T-helper 2 cell (primary cell): ENCODE measurements around the gene CD44.
A peak's percentile ranks its signal among the peaks of the same experiment; 100 is the strongest.

Experiments used
- DNase-seq, 5 experiments: peaks; one replicate each; pipeline versions ENCODE4 v3.0.0 to v3.0.0-alpha.2; 2012 to 2022

CD44 gene

DNA sequence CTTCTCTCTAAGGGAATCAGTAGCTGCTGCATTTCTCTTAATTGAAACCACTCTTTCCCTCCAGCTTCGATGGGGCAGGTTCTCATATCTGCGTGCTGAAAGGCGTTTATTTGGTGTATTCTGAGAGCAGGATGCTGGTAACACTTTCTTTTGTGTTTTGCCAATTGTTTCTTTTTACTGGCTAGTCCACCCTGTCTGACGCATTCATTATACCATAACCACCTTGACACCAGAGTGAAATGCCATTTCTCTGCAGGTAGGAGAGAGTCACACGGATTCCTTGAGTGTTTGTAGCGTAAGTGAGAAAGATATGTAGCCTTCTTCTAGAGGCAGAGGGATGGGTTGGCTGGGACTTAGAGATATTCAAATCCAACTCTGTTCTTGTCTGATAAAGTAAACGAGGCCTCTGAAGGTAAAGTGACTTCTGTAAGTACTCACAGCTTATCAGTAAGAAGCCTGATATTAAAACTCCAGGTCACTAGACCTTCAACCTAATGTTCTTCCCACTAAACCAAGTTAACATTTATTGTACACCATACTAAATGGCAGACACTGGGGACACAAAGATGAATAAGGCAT is 21.4 kb downstream of the CD44 start:
- DNase-seq: peak in 2 of 5 experiments; percentile 62 to 63

DNA sequence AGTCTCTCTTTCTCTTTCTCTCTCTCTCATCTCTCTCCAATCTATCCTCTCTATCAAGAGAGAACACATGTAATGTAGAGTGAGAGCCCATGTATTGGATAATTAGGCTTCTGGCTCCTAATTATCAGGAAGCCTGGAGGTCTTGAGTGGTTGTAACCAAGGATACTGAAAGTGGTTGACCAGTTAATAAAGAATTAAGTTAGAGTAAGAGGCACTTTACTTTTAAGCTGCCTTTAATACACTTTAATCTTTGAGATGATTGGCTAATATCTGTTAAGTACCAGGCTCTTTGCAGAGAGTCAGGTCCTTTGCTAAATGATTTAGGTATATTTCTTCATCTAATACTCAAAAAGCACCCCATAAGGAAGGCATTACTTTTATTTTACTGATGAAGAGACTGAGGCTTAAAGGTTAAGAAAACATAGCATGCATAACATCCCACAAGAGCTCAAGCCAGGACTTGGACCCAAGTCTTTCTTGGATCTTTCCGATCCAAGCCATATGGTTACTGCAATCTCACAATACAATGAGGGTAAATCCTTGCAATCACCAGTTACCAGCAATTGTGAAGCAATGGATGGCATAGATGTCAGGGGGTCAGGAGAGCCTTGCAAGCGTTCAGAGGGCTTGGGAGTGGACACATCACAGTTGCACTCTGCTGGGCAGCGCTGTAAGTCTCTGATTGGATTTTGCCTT is 22.1 kb downstream of the CD44 start:
- DNase-seq: no peak

DNA sequence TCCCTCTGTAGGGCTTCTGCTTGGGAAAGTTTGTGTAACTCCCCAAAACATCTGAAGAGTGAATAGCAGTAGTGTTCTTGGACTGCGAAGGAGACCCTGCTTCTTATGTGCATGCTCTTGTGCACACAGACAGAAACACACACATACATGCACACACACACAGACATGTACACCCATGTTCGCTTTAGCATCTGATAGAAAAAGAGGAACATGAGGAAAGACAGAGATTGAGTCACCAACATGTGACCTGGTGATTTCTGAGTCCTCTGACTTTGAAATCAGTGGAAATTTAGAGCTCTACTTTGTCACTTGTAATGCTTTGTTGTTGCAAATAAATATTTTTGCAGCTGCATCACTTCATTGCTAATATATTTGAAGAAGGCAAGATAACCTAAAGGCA is 23.8 kb downstream of the CD44 start:
- no peak for DNase-seq

DNA sequence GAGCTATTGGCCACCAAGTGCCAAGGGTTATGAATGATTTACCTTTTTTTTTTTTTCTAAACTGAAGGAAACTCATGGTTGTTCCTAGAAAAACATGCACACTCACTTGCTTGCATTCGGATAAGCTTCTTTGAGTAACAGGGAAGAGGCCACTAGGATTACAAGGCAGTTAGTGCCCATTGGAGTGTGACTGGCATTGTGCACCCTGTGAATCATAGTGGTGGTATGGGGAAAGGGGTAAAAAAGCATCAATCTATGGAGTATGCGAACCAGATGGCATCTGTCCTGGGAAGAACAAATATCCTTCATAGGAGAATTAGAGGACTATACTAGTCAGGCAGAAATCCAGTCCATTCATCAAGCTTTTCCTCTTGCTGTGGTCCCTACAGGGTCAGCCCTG is 24.2 kb downstream of the CD44 start:
- no peak for DNase-seq

DNA sequence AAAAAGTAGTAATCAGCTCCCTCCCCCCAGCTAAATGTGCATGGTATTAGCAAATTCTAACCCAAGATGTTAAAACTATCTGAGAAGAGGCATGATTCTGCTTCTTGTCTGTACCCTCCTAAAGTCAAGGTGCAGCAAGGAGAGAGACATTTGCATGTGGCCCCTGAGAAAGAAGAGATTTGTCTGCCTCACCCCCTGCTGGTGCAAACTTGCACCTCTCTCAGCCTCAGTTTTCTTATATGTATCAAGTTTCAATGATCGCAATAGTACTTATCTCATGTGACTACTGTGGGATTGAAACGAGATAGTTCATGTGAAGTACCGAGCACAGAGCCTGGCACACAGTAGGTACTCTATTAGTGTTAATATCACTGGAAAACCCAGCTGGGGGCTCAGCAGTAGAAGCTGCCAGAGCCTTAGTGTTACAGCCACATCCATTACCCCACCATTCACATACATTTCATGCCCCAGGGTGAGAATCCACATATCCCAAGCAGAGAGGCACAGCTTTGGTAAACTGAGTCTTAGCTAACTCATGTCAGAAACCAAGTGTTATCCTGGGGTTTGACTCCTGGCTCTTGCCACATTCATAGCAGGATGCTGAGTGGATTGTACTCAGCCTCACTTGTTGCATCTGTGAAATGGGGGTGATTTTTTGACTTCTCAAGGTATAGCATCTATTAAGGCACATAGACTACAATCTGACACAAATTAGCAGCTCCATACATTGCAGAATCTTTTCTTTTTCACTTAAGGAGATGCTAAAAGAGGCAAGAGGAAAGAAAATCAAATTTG is 24.9 kb downstream of the CD44 start:
- DNase-seq: peak in 3 of 5 experiments; percentile 31 to 84 (median 36)

DNA sequence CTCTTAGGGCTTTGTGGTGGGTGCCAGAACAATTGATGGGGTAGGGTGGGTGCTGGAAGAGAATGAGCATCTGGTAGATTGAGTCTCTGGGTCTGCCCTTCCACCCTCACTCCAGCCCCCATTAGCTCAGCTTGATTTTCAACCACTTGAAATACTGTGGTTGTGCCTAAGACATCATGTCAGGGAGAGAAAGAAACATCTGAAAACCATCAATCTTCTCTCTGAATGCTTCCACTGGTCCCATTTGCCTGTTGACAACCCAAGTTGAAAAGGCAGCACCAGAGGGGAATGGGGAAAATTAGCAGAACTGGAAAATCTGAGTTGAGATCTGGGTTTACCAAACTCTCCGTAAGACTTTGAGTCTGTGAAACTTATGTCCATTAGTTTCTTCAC is 26.1 kb downstream of the CD44 start:
- DNase-seq: no peak

DNA sequence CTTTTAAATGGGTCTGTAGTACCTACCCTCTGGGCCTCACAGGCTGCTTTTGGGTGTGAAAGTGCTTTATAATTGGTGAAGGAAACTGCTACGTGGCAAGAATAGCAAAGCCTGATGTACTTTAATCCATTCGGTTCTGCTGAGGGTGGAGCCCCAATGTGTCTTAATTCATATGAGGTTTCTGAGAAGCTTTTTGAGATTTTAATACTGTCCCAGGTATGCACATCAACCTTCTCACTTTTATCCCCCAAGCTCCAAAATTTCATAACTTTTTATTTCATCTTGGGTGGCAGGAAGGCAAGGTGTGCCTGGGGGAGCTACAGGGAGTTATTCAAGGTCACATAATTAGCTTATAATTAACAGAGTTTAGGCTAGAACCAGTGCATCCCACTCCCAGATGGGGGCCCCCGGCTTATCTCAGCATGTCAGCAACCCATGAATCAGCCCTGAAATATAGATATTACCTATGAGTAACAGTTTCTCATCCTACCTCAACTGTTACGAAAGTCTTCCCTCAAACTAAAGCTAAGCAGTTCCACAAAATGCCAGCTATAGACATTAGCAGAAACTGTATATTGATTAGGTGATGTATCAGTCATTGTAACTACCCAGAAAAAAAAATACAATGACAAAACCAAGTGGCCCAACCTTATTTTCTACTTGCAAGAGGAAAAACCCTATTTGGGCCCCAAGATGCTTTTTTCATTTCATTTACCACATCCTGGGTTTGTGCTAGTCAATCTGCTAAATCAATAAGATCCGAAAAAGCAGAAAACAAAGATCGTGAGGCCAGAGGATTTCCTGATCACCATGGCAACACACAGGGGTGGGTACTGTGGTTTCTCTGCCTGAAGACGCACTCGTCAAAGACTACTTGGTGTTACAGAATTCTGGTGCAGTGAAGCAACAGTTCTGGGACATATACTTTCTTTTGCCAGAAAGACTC is 26.7 kb downstream of the CD44 start:
- peak; percentile 53 to 99 (median 84) for DNase-seq

DNA sequence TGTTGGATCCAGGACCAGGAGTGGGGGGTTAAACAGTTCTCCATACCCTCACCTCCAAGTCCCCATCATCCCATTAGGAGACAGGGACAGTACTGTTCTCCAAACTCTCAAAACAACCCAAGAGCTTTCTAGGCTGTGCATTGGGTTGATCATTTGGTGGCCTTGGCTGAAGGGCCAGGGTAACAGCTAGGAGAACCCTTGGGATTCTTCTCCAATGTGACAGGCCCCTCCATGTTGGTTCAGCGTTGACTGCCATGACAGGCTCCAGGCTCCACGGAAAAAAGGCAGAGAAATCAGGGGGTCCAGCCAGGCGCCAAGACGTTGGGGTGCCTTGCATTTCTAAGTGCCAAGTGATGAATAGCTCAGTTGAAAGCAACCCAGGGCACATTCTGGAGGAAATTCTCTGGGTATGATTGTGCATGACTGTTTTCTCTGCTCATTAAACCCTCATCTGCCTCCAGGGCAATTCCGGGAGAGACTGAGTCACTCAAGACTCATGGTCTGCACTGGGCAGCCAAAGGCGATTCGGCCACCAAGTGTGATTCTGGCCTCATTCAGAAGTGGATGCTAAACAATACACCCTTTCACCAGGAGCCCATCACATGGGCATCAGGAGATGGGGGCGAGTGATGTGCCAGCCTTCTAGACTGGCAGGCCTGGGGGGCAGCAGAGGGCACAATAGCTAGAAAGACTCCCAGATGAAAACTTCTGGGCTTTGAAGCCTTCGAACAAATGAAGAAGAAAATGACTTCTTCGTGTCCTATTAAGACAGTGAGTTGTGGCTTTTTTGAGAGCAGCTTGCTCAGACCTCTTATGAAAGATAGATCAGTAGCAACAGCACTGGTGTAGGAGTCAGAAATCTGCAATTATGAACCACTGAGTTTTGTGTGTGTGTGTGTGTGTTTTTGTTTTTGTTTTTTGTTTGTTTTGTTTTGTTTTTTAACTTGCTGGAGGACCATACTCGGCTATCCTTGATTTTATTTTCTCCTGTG is 27.7 kb downstream of the CD44 start:
- peak in 1 of 5 experiments; percentile 73 for DNase-seq

DNA sequence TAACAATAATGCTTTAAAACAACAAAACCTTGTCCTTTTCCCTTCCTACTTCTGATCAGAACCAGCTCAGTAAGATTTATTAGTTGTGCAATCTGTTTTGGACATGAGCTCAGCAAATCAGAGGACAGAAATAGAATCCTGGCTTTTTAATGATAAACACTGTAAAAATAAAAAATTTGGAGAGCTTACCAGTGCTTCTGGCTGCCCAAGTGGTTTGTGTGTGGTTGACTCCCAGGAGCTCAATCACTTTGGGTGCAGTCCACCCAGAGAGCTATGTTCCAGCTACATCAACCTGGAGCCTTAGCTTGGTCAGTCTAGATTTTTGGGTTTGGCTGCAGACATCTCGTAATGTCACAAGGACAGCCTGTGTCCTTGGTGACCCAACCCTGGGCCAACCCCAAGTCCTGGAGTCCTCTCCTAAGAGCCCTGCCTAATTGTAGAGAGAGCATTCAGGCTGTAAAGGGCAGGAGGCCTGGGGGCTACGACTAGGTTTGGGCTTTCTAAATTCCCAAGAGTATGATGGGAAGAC is 28.5 kb downstream of the CD44 start:
- no peak for DNase-seq

DNA sequence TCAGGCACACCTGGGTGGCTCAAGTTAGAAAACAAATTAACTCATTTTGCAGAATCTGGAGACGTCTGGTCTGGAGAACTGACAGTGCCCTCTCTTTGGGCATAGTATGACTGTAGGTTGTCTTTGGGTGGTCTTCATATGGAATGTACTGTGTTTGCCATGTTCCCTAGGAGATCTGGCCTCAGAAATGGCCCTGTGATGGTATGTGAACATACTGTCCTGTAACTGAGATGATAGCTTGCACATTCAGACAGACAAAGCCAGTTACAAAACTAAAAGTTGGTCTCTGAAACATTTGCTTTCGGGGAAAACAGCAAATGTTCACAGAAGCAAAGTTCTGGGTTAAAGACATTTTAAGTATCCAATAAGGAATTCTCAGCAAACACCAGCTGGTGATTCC is 29.7 kb downstream of the CD44 start:
- no peak for DNase-seq

DNA sequence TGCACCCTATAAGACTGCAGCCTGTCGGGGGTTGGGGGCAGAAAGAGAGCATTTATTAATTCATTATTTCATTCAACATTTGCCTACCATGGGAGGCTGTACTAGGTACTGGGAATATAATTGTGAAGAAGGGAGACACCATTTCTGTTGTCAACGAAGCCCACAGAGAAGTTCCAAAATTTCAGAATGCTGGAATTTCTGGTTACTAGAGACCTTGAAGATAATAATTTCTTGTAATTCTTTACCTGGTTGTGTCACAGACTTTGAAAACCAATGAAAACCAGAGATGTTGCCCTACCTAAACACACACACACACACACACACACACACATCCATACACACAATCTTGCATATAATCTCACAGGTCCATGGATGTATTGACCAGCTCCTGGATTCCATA is 30.1 kb downstream of the CD44 start:
- DNase-seq: no peak

DNA sequence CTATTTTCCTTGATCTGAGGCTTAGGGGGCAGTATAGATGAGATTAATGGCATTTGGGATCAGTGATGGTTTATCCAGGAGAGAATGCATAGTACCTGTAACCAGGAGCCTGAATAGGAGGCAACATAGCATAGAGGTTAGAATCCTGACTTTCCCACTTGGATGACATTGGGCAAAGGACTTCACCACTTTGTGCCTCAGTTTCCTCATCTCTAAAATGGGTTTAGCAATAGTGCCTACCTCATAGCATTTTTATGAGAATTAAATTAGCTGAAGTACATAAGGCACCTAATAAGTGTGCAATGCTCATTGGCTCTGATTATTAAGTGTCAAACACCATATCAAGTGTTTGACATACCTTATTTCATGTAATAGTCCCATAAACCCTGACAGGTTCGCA is 30.8 kb downstream of the CD44 start:
- DNase-seq: no peak

DNA sequence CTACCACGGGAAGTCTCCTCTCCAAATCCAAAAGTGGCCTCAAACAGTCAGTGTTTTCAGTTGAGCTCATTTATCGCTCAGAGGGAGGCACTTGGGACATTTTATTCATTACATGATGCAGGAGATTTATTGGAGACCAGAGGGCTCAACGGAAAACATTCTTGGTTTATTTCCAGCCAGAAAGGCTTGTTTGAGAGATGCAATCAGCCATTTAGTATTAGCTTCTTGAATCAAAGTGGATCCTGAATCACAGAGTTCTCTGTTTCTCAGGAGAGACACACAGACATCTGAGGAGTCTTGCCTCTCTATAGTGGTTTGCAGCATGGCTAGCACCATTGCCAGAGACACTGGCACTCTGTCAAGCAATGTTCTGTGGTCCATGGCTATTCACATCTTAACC is 31.5 kb downstream of the CD44 start:
- DNase-seq: no peak

DNA sequence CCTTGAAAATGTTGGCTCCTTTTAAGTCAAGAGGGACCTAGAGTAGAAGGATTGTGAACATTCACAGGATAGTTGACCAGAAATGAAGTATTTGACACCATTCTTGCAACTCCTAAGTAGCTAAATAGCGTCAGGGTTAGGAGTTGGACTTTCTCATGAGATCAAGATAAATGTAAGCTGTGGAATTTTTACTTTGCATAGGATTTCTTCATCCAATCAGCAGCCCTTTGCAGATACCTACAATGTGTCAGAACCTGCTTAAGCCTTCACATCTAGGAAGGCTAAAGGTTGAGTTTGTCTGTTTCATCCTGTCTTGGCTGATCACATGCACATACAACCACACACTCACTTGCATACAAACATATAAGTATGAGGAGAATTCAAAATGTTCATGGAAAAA is 32.3 kb downstream of the CD44 start:
- no peak for DNase-seq

DNA sequence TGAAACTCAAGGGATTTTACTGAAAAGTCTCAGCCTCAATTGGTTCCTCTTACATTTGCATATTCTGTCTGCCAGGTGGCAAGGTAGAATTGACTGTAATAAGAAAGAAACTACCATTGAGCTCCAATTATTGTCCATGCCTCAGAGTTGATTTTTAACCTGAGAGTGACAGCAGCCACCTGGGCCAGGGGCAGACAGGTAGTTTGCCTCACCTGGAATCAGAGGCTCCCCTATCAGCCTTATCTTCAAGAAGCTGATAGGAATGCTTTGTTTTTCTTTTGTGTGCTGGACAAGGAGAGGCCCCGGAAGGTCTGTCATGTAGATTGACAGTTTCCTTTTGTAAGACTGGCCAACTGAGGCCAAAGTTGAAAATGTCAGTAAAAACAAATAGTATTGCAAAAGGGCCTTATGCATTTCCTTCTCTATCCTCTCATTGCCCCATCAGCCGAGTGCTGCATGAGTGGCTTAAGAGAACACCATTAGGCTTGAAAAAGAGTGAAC is 34.1 kb downstream of the CD44 start:
- DNase-seq: no peak

DNA sequence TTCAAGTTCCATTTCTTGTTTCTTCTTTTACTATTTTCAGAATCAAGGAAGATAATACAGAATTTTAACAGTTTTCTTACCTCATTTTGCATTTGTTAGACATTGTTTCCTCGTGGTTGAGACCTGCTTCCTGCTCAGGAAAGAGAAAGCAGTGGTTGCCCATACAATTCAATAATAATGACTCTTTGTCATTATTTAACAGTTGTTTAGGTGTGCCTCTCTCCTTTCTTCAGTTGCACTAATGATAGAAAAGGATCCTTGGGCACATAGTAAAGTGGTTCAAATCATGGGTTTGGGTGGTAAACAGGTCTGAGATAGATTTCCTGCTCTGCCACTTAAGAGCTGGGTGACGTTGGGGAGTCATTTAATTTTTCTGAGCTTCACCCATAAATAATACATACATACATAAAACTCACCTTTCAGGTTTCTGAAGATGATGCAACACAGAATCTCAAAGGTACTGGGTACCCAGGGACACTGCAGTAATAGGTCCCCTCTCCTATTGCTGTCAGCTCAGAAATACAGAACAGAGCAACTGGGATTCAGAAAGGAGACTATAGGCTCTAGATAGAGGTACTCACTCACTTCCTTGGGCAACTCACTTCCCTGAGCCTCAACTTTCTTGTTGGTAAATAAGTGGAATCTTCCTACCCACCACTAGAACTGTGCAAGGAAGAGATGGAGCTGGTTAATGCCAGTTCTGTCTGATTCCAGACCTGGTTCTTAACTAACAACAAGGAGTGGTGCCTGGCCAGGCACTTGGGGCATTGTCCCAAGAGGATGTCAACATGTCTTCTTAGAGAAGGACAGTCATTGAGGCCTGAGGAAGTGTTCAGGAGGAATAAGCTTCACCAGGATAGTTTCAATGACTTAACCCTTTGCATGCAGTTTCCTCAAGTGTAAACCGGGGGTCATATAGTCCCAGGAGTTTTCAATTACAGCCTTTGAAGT is 34.9 kb downstream of the CD44 start:
- DNase-seq: peak in 2 of 5 experiments; percentile 31 to 58

DNA sequence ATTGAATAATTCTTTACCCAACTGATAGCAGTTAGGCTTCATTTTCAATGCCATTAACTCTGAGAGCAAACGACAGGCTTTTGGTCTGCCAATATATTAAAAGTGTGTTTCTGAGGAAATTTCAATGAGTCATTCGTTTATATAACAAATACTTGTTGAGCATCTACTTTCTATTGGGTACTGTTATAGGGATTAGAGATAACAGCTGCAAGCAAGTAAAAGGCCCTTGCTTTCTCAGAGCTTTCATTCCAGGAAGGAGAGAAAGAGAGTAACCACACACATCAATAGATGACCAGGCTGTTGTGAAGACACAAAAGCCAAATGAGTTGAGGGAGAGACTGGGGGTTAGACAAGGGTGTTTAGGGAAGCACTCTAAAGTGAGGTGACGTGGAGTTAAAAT is 35.7 kb downstream of the CD44 start:
- peak in 1 of 5 experiments; percentile 77 for DNase-seq

DNA sequence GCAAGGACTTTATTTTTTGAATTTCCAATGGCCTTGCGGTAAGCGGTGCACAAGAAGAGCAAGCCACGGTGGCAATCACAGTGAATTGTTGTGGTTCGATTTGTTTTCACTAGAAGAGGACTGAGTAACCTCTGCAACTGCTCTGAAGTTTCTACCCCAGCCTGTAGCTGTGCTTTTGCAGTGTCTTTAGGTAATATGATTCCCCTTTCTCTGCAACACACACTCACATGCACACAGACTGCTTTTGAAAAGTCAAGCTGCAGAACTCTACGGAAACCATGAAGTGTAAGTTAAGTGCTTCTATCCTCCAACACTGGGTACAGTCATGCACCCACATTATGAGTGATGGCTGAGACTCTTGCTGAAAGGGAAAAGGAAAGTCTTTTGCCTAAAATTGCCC is 38.4 kb downstream of the CD44 start:
- peak in 2 of 5 experiments; percentile 44 to 98 for DNase-seq

DNA sequence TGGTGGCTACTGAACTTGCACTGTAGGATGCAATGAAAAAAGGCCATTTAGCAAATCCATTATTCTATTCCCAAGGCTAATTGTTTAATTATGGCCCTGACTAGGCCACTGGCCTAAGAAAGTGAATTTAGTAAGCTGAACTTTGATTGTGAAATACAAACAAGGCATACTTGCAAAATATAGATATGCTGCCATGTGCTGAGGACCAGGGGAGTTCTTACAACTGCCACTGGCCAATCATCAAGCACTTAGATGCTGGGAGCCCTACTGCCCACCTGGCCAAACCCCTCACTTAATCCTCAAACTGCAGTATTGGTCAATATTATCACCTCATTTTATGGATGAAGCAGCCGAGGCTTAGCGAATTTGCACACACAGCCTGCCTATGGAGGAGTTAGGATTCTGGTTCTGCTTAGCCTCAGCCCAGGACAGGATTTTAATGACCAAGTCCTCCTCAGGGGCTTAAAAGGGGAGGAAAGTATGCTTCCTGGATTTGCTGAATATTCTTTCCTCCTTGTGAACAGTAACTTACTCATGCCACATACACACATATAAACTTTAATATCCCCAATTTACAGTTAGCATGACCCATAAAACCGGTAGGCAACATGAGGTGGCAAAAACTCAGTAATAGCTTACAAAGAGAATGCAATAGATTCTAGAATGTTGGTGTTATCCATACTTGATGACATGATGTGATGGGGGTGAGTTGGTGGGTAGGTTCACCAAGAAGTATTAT is 39.3 kb downstream of the CD44 start:
- DNase-seq: no peak
